ENCODE measurements around the gene EPX. TPM values are rescaled to one million over a fixed set of nuclear protein-coding genes. Genes with fewer than 3 reads are reported as not detected.
A peak's percentile ranks its signal among the peaks of the same experiment; 100 is the strongest.

EPX gene
- total RNA-seq, 2 experiments from 2014 or later, result not detected

GRCh38 chr17:58161566-58161965 lies 31.0 kb upstream of the EPX start:
- POLR2A ChIA-PET, result no interaction called here

GRCh38 chr17:58165981-58166380 lies 26.5 kb upstream of the EPX start:
- Histone ChIP-seq H3K36me3 (ENCODE audit: insufficient read depth, low read length) (no peaks in the 10 kb centered on the region), H3K27me3 (ENCODE audit: control insufficient read depth in 1 of 2, insufficient read depth in 2 of 2, low read length in 2 of 2) (no peaks in the 10 kb centered on the region), H3K27ac (ENCODE audit: low read depth in 1 of 2, low read length in 2 of 2) (no peak overlapping the region), H3K9me3 (ENCODE audit: control insufficient read depth in 1 of 2, insufficient read depth in 1 of 2, low read length in 2 of 2) (no peaks in the 10 kb centered on the region), H3K4me1 (ENCODE audit: insufficient read depth, low read length) (peaks cover 38% of the 10 kb centered on the region), H3K4me3 (ENCODE audit: low read length) (no peak overlapping the region)
- Mint-ChIP-seq H3K4me1 (ENCODE audit: low read depth) (peaks cover 66% of the 10 kb centered on the region), H3K36me3 (ENCODE audit: low read depth) (peaks cover 5% of the 10 kb centered on the region), H3K4me3 (no peak overlapping the region), H3K9me3 (peaks cover 4% of the 10 kb centered on the region), H3K27me3 (no peaks in the 10 kb centered on the region), H3K27ac (no peak overlapping the region)
- intact Hi-C loops (cut with DNase I, micrococcal nuclease), result no loop called here
- ChIA-PET POLR2A (no interaction called here), CTCF (interaction anchor here (1.2 kb wide), 1 partner anchor 19 kb away, joined by 3 read pairs; no protein-coding TSS in a partner anchor)
- no peak for TF ChIP-seq CTCF (IDR thresholded peaks at IDR 0.05)
- ATAC-seq (ENCODE audit: poor library complexity) (no peak), DNase-seq (peak in 3 of 14 experiments; percentile 14 to 40 (median 21))

More at GRCh38 chr17:58161566-58161965, 31.0 kb upstream of the EPX start:
- H3K27me3 Mint-ChIP-seq, result no peaks in the 10 kb centered on the region
- CTCF ChIA-PET, result no interaction called here
- H3K9me3 ChIP-seq (ENCODE audit: control insufficient read depth in 1 of 2, insufficient read depth in 1 of 2, low read length in 2 of 2), result no peaks in the 10 kb centered on the region
- no peak overlapping the region for H3K4me3 ChIP-seq (ENCODE audit: low read length)
- DNase-seq, result no peak
- no peaks in the 10 kb centered on the region for H3K36me3 ChIP-seq (ENCODE audit: insufficient read depth, low read length)
- ATAC-seq (ENCODE audit: poor library complexity), result no peak
- TF ChIP-seq CTCF (IDR thresholded peaks at IDR 0.05), result no peak
- H3K36me3 Mint-ChIP-seq (ENCODE audit: low read depth), result peaks cover 17% of the 10 kb centered on the region
- no peak overlapping the region for H3K4me3 Mint-ChIP-seq
- H3K27ac ChIP-seq (ENCODE audit: low read depth in 1 of 2, low read length in 2 of 2), result no peak overlapping the region
- no peak overlapping the region for H3K27ac Mint-ChIP-seq
- peaks cover 9% of the 10 kb centered on the region for H3K9me3 Mint-ChIP-seq
- H3K4me1 Mint-ChIP-seq (ENCODE audit: low read depth), result peaks cover 66% of the 10 kb centered on the region
- H3K4me1 ChIP-seq (ENCODE audit: insufficient read depth, low read length), result peaks cover 19% of the 10 kb centered on the region
- intact Hi-C loops (cut with DNase I, micrococcal nuclease), result no loop called here
- no peaks in the 10 kb centered on the region for H3K27me3 ChIP-seq (ENCODE audit: control insufficient read depth in 1 of 2, insufficient read depth in 2 of 2, low read length in 2 of 2)

- peak within 1 kb of the TSS; percentile 26 for H3K27ac Mint-ChIP-seq
- no peak within 1 kb of the TSS for H3K4me3 Mint-ChIP-seq
- H3K36me3 Mint-ChIP-seq (ENCODE audit: low read depth), result peaks cover 5% of the 10 kb centered on the region
- peaks cover 4% of the 10 kb centered on the region for H3K9me3 Mint-ChIP-seq
- no peak for TF ChIP-seq CTCF (IDR thresholded peaks at IDR 0.05)
- H3K27me3 Mint-ChIP-seq, result no peaks in the 10 kb centered on the region
- H3K27ac ChIP-seq (ENCODE audit: low read depth in 1 of 2, low read length in 2 of 2), result no peak within 1 kb of the TSS
- POLR2A ChIA-PET, result interaction anchor here (1.3 kb wide), 1 partner anchor 13 kb away, joined by 3 read pairs; no protein-coding TSS in a partner anchor
- DNase-seq (no peak), ATAC-seq (ENCODE audit: poor library complexity) (no peak)
- peaks cover 73% of the 10 kb centered on the region for H3K4me1 Mint-ChIP-seq (ENCODE audit: low read depth)
- H3K36me3 ChIP-seq (ENCODE audit: insufficient read depth, low read length), result no peaks in the 10 kb centered on the region
- H3K4me1 ChIP-seq (ENCODE audit: insufficient read depth, low read length), result peaks cover 41% of the 10 kb centered on the region
- H3K9me3 ChIP-seq (ENCODE audit: control insufficient read depth in 1 of 2, insufficient read depth in 1 of 2, low read length in 2 of 2), result no peaks in the 10 kb centered on the region
- intact Hi-C loops (cut with DNase I, micrococcal nuclease), result no loop called here
- H3K27me3 ChIP-seq (ENCODE audit: control insufficient read depth in 1 of 2, insufficient read depth in 2 of 2, low read length in 2 of 2), result no peaks in the 10 kb centered on the region
- H3K4me3 ChIP-seq (ENCODE audit: low read length), result no peak within 1 kb of the TSS
- CTCF ChIA-PET, result no interaction called here
Measured at GRCh38 chr17:58166682-58167081, 25.8 kb upstream of the EPX start, which contains the start of gene OR4D2. Gene OR4D2, plus strand, starts transcription at chr17:58166982. Its CDS starts 2,674 bp downstream, at chr17:58169656.
